K562 (cell line): Measurements from ENCODE around the gene ARMC12. TPM values are rescaled to one million over a fixed set of nuclear protein-coding genes. Genes with fewer than 3 reads are reported as not detected.

Experiments used
- ATAC-seq: fragments of 200-7000 bp; cut with Tn5 transposase; 3 replicates; pipeline ENCODE4 v1.9.1; 2020; ENCODE audit warnings: moderate library complexity
- BruUV-seq: library from RNA; stranded (reverse); fragments of 400-500 nt; replicated peaks from 2 replicates; lab custom pipeline; 2021; lab: Mats Ljungman, UMichigan
- CTCF ChIA-PET: fragments of 300-600 bp; formaldehyde crosslinking; extraction: SDS; loops from one replicate; lab custom pipeline; 2021; ENCODE audit warnings: low intra/inter-chr PET ratio; lab: Yijun Ruan, JAX
- POLR2A ChIA-PET: fragments of 300-600, 350-650 bp; sonication (Branson Sonifier 250); formaldehyde crosslinking; extraction: SDS; loops from one replicate; lab custom pipeline; 2021; ENCODE audit warnings: antibody characterized with exemption, inconsistent platforms; lab: Yijun Ruan, JAX
- DNase-seq, 4 experiments: peaks; one replicate each; pipeline versions ENCODE4 v3.0.0 to v3.0.0-alpha.2; 2011 to 2018; ENCODE audit warnings: low spot score in 3 of 4, mixed read lengths in 3 of 4; ENCODE audit errors: extremely low read depth in 1 of 4
- FAIRE-seq: peaks from 2 replicates; lab custom pipeline; 2011; peaks lifted over from hg19 to GRCh38; lab: Jason Lieb, UNC
- H2AFZ ChIP-seq: 2 replicates; pipeline ENCODE4 v1.6.0; 2011; ENCODE audit warnings: low read depth, low read length, control low read depth, inconsistent platforms
- H3K27ac ChIP-seq: fragments of 200-600 bp; 3 replicates; pipeline ENCODE4 v1.8.0; 2011; ENCODE audit warnings: low read depth, mild to moderate bottlenecking, control low read depth, inconsistent platforms, low read length, moderate library complexity, mixed read lengths; ENCODE audit errors: extremely low read depth
- H3K27me3 ChIP-seq, 2 experiments: fragments of 300-600 bp in 1 of 2; 2 replicates in 1 of 2; 3 replicates in 1 of 2; pipeline versions ENCODE4 v1.6.0 to v1.8.0; 2011; ENCODE audit warnings: inconsistent platforms in 2 of 2, low read length in 2 of 2, mild to moderate bottlenecking in 1 of 2, mixed read lengths in 1 of 2, moderate library complexity in 1 of 2; ENCODE audit not compliant: control insufficient read depth in 2 of 2, insufficient read depth in 2 of 2
- H3K36me3 ChIP-seq: fragments of 300-600 bp; 3 replicates; pipeline ENCODE4 v1.8.0; 2011; ENCODE audit warnings: mild to moderate bottlenecking, low read length, inconsistent platforms; ENCODE audit not compliant: control insufficient read depth, insufficient read depth
- H3K4me1 ChIP-seq, 2 experiments: fragments of 200-600 bp in 1 of 2; replicated peaks in 1 of 2; 2 replicates in 1 of 2; 3 replicates in 1 of 2; pipeline versions ENCODE4 v1.5.1 to v1.8.0; 2011; ENCODE audit warnings: inconsistent platforms in 2 of 2, low read length in 2 of 2, mild to moderate bottlenecking in 1 of 2, mixed read lengths in 1 of 2, moderate library complexity in 1 of 2; ENCODE audit not compliant: control insufficient read depth in 2 of 2, insufficient read depth in 2 of 2
- H3K4me2 ChIP-seq: 2 replicates; pipeline ENCODE4 v1.6.1; 2011; ENCODE audit warnings: low read length, control low read depth, inconsistent platforms, mixed read lengths; ENCODE audit not compliant: insufficient read depth
- H3K4me3 ChIP-seq: fragments of 200-600 bp; sonication (generic), shearing (Covaris generic); 2 replicates; pipeline ENCODE4 v1.5.1; 2016; ENCODE audit warnings: control low read depth, inconsistent platforms
- H3K79me2 ChIP-seq: fragments of 200-600 bp; 3 replicates; pipeline ENCODE4 v1.8.0; 2011; ENCODE audit warnings: low read length, inconsistent platforms; ENCODE audit not compliant: control insufficient read depth, insufficient read depth
- H3K9ac ChIP-seq, 2 experiments: 2 replicates each; pipeline versions ENCODE4 v1.6.0 to v1.6.1; 2011; ENCODE audit warnings: low read depth in 2 of 2, low read length in 2 of 2, control low read depth in 1 of 2, inconsistent platforms in 1 of 2, mild to moderate bottlenecking in 1 of 2, mixed read lengths in 1 of 2; ENCODE audit not compliant: insufficient read depth in 1 of 2
- H3K9me1 ChIP-seq: one replicate; pipeline ENCODE4 v1.6.0; 2011; ENCODE audit warnings: inconsistent platforms, mild to moderate bottlenecking, low read length, moderate library complexity; ENCODE audit not compliant: control insufficient read depth, insufficient read depth
- H3K9me3 ChIP-seq: replicated peaks from 2 replicates; pipeline ENCODE4 v1.5.1; 2011; ENCODE audit warnings: low read depth, low read length, inconsistent platforms; ENCODE audit not compliant: control insufficient read depth, insufficient read depth
- H4K20me1 ChIP-seq: replicated peaks from 2 replicates; pipeline ENCODE4 v1.6.1; 2011; ENCODE audit warnings: low read length, inconsistent platforms, mixed read lengths; ENCODE audit not compliant: control insufficient read depth, insufficient read depth
- KLF1 ChIP-seq: fragments of 450-650 bp; IDR thresholded peaks from 2 replicates; pipeline ENCODE4 v1.6.1; 2016; ENCODE audit warnings: missing genetic modification characterization, missing compliant biosample characterization
- MIER1 ChIP-seq: fragments of 450-650 bp; IDR thresholded peaks from 2 replicates; pipeline ENCODE4 v1.6.1; 2016; ENCODE audit warnings: antibody characterized with exemption, mild to moderate bottlenecking, low read depth
- POLR2B ChIP-seq: fragments of 450-650 bp; IDR thresholded peaks from 2 replicates; pipeline ENCODE4 v1.6.1; 2018; ENCODE audit warnings: low read depth; ENCODE audit not compliant: partially characterized antibody
- SLC30A9 ChIP-seq: fragments of 250-450 bp; sonication (Bioruptor Pico); IDR thresholded peaks from 2 replicates; pipeline ENCODE4 v1.8.0; 2022; ENCODE audit warnings: mild to moderate bottlenecking, moderate library complexity
- SREBF2 ChIP-seq: sonication (generic); formaldehyde crosslinking; IDR thresholded peaks from 2 replicates; pipeline ENCODE4 v1.4.0; 2020; ENCODE audit warnings: mild to moderate bottlenecking, missing genetic modification reagents
- ZEB2 ChIP-seq: fragments of 450-650 bp; IDR thresholded peaks from 2 replicates; pipeline ENCODE4 v1.6.1; 2016
- ZNF212 ChIP-seq: fragments of 450-650 bp; formaldehyde crosslinking; IDR thresholded peaks from 2 replicates; pipeline ENCODE4 v1.4.0; 2020; ENCODE audit warnings: mild to moderate bottlenecking
- WGBS: fragments of 100-300 bp; shearing (Covaris generic); methylation state at CpG from one replicate; pipeline ENCODE4 v1.1.6; 2016; ENCODE audit warnings: low coverage, mixed read lengths; ENCODE audit not compliant: insufficient coverage; ENCODE audit errors: missing lambda C conversion rate; 5-methylcytosine and 5-hydroxymethylcytosine counted together
- in situ Hi-C: fragments of 300-500 bp; cut with MboI; formaldehyde crosslinking; loops from 4 replicates; pipeline ENCODE4 v1.15.0; 2018; ENCODE audit warnings: inconsistent platforms, mixed read lengths
- intact Hi-C: fragments of 100-400 bp; cut with micrococcal nuclease; formaldehyde crosslinking; loops from 2 replicates; pipeline ENCODE4 v1.14.2; 2022
- polyA plus RNA-seq, 8 experiments: library from polyadenylated mRNA; depleted of rRNA in 4 of 8; stranded (reverse) in 5 of 8; unstranded in 3 of 8; fragments of >200 nt; fragmentation: Nextera tagmentation in 2 of 8; fragmentation: Illumina TruSeq in 1 of 8; extraction: Ambion mirVana in 2 of 8; extraction: Trizol in 1 of 8; gene quantifications; 2 replicates each; pipeline versions ENCODE4 v1.2.1 to v1.2.3, GENCODE V29; 2011 to 2014; ENCODE audit warnings: inconsistent platforms in 1 of 8, missing spikeins in 1 of 8
- total RNA-seq, 7 experiments: library from RNA; depleted of rRNA in 6 of 7; stranded (reverse); fragments of >200 nt in 6 of 7; fragmentation: Illumina TruSeq in 2 of 7; extraction: Trizol in 2 of 7; gene quantifications; 2 replicates each; pipeline versions ENCODE4 v1.2.1 to v1.2.3, GENCODE V29; 2011 to 2021; ENCODE audit warnings: low replicate concordance in 1 of 7
- TF ChIP-seq, protein P1 (sequence below): fragments of 450-650 bp; formaldehyde crosslinking; IDR thresholded peaks from 2 replicates; pipeline ENCODE4 v1.4.0; 2020; ENCODE audit warnings: mild to moderate bottlenecking, moderate library complexity
- TF ChIP-seq, protein P2 (sequence below): fragments of 450-650 bp; IDR thresholded peaks from 2 replicates; pipeline ENCODE4 v1.6.1; 2016; ENCODE audit warnings: mild to moderate bottlenecking, moderate library complexity

ARMC12 gene
- total and polyA plus RNA-seq, 9 of the 15 experiments (the other 6 are each of a cell fraction or from before 2014, with no cell fraction given): 0.09 to 0.58 (median 0.31) TPM; not detected in 3

DNA sequence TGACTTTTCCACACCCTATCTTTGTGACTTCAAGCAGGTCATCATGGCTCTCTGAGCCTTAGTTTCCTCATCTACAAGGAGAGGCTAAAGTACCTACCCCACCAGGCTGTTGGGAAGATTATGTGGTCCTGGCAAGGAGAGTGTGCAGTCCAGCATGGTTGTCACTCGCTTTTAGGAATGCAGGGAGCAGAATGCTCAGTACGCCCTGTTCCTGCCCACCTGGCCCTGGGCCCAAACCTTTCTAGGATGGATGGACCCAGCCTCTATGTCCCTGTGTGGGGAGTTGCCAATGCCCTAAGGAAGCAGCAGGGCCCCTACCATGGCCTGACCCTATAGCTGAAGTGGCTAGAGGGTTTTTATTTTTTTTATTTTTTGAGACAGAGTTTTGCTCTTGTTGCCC lies 41.6 kb downstream of the ARMC12 start (continued):
- TF ChIP-seq KLF1 (no peak), SREBF2 (CRISPR knock-in tag) (no peak), MIER1 (no peak), ZNF212 (CRISPR knock-in tag) (no peak), ZEB2 (no peak)
- TF ChIP-seq, protein P1, sequence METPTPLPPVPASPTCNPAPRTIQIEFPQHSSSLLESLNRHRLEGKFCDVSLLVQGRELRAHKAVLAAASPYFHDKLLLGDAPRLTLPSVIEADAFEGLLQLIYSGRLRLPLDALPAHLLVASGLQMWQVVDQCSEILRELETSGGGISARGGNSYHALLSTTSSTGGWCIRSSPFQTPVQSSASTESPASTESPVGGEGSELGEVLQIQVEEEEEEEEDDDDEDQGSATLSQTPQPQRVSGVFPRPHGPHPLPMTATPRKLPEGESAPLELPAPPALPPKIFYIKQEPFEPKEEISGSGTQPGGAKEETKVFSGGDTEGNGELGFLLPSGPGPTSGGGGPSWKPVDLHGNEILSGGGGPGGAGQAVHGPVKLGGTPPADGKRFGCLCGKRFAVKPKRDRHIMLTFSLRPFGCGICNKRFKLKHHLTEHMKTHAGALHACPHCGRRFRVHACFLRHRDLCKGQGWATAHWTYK (CRISPR knock-in tag): no peak
- TF ChIP-seq, all 486 proteins: peak for 0

DNA sequence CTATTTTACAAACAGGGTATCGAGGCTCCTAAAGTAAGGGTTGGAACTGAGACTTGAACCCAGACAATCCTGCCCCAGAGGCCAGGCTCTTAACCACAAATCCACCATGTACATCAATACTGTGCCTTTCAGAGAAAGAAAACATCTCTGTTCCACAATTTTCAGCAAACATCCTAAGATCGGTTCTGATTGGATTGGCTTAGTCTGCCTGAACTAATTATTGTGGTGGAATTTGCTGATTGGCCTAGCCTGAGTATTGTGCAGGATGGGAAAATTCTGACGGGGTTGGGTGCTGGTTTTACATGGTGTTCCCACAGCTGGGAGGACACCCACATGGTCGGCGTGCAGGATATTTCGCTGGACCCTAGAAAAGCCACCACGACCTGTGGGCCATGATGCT lies 43.9 kb downstream of the ARMC12 start, which contains the start of gene CLPSL1:
TSS of gene CLPSL1 (plus strand) at position 301 of the 400 bp plus-strand sequence. CDS start at position 393, 92 bp downstream.
- in situ Hi-C loops: no loop called here
- BruUV-seq: no TSS peak
- TF ChIP-seq, protein P2, sequence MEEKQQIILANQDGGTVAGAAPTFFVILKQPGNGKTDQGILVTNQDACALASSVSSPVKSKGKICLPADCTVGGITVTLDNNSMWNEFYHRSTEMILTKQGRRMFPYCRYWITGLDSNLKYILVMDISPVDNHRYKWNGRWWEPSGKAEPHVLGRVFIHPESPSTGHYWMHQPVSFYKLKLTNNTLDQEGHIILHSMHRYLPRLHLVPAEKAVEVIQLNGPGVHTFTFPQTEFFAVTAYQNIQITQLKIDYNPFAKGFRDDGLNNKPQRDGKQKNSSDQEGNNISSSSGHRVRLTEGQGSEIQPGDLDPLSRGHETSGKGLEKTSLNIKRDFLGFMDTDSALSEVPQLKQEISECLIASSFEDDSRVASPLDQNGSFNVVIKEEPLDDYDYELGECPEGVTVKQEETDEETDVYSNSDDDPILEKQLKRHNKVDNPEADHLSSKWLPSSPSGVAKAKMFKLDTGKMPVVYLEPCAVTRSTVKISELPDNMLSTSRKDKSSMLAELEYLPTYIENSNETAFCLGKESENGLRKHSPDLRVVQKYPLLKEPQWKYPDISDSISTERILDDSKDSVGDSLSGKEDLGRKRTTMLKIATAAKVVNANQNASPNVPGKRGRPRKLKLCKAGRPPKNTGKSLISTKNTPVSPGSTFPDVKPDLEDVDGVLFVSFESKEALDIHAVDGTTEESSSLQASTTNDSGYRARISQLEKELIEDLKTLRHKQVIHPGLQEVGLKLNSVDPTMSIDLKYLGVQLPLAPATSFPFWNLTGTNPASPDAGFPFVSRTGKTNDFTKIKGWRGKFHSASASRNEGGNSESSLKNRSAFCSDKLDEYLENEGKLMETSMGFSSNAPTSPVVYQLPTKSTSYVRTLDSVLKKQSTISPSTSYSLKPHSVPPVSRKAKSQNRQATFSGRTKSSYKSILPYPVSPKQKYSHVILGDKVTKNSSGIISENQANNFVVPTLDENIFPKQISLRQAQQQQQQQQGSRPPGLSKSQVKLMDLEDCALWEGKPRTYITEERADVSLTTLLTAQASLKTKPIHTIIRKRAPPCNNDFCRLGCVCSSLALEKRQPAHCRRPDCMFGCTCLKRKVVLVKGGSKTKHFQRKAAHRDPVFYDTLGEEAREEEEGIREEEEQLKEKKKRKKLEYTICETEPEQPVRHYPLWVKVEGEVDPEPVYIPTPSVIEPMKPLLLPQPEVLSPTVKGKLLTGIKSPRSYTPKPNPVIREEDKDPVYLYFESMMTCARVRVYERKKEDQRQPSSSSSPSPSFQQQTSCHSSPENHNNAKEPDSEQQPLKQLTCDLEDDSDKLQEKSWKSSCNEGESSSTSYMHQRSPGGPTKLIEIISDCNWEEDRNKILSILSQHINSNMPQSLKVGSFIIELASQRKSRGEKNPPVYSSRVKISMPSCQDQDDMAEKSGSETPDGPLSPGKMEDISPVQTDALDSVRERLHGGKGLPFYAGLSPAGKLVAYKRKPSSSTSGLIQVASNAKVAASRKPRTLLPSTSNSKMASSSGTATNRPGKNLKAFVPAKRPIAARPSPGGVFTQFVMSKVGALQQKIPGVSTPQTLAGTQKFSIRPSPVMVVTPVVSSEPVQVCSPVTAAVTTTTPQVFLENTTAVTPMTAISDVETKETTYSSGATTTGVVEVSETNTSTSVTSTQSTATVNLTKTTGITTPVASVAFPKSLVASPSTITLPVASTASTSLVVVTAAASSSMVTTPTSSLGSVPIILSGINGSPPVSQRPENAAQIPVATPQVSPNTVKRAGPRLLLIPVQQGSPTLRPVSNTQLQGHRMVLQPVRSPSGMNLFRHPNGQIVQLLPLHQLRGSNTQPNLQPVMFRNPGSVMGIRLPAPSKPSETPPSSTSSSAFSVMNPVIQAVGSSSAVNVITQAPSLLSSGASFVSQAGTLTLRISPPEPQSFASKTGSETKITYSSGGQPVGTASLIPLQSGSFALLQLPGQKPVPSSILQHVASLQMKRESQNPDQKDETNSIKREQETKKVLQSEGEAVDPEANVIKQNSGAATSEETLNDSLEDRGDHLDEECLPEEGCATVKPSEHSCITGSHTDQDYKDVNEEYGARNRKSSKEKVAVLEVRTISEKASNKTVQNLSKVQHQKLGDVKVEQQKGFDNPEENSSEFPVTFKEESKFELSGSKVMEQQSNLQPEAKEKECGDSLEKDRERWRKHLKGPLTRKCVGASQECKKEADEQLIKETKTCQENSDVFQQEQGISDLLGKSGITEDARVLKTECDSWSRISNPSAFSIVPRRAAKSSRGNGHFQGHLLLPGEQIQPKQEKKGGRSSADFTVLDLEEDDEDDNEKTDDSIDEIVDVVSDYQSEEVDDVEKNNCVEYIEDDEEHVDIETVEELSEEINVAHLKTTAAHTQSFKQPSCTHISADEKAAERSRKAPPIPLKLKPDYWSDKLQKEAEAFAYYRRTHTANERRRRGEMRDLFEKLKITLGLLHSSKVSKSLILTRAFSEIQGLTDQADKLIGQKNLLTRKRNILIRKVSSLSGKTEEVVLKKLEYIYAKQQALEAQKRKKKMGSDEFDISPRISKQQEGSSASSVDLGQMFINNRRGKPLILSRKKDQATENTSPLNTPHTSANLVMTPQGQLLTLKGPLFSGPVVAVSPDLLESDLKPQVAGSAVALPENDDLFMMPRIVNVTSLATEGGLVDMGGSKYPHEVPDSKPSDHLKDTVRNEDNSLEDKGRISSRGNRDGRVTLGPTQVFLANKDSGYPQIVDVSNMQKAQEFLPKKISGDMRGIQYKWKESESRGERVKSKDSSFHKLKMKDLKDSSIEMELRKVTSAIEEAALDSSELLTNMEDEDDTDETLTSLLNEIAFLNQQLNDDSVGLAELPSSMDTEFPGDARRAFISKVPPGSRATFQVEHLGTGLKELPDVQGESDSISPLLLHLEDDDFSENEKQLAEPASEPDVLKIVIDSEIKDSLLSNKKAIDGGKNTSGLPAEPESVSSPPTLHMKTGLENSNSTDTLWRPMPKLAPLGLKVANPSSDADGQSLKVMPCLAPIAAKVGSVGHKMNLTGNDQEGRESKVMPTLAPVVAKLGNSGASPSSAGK: no peak
- TF ChIP-seq POLR2B: no peak
- TF ChIP-seq SLC30A9 (CRISPR knock-in tag): no peak

More for the DNA sequence above, 43.9 kb downstream of the ARMC12 start, which contains the start of gene CLPSL1:
- no peaks in the 10 kb centered on the region for H3K36me3 ChIP-seq
- DNase-seq (peak in 3 of 4 experiments; percentile 7 to 9 (median 7)), FAIRE-seq (no peak), ATAC-seq (no peak)
- CTCF ChIA-PET: no interaction called here
- no peak within 1 kb of the TSS for H3K4me2 ChIP-seq
- under 1% methylated on average over 7 of the region's 7 CpGs for WGBS
- no peaks in the 10 kb centered on the region for H3K9me3 ChIP-seq
- no peak within 1 kb of the TSS for H3K9ac ChIP-seq
- no peaks in the 10 kb centered on the region for H3K79me2 ChIP-seq
- H3K27ac ChIP-seq: no peak within 1 kb of the TSS
- H3K9me1 ChIP-seq: no peaks in the 10 kb centered on the region
- H3K4me3 ChIP-seq: no peak within 1 kb of the TSS
- H3K4me1 ChIP-seq: peaks cover 0 to 7% of the 10 kb centered on the region in 2 experiments; a peak in 3 of 5 replicates
- no peak within 1 kb of the TSS for H2AFZ ChIP-seq
- intact Hi-C loops: no loop called here
- 0 out of 2 replicates have a peak, but pooled peaks cover 4% of the 10 kb centered on the region for H4K20me1 ChIP-seq
- POLR2A ChIA-PET: no interaction called here
- peaks cover 41 to 66% of the 10 kb centered on the region in 2 experiments for H3K27me3 ChIP-seq
